Keratinocyte (primary cell): ENCODE results near the gene KLK3. TPM values are rescaled to one million over a fixed set of nuclear protein-coding genes. Genes with fewer than 3 reads are reported as not detected.

Experiments
- DNase-seq: peaks from one replicate; pipeline ENCODE4 v3.0.0-alpha.2; 2011; ENCODE audit warnings: low read depth, missing footprints, low spot score
- FAIRE-seq: peaks from 2 replicates; lab custom pipeline; 2011; peaks lifted over from hg19 to GRCh38; lab: Jason Lieb, UNC
- H2AFZ ChIP-seq: 2 replicates; pipeline ENCODE4 v1.6.0; 2012; ENCODE audit warnings: low read length, control low read depth, inconsistent platforms; ENCODE audit not compliant: control insufficient read depth
- H3K27ac ChIP-seq: 2 replicates; pipeline ENCODE4 v1.5.1; 2011; ENCODE audit warnings: low read length; ENCODE audit not compliant: control insufficient read depth, insufficient read depth
- H3K27me3 ChIP-seq: 3 replicates; pipeline ENCODE4 v1.6.0; 2011; ENCODE audit warnings: low read length; ENCODE audit not compliant: control insufficient read depth, insufficient read depth; ENCODE audit errors: extremely low read depth
- H3K36me3 ChIP-seq, 2 experiments: 2 replicates in 1 of 2; 3 replicates in 1 of 2; pipeline ENCODE4 v1.5.1; 2011; ENCODE audit warnings: low read length in 2 of 2, mild to moderate bottlenecking in 1 of 2; ENCODE audit not compliant: control insufficient read depth in 2 of 2, insufficient read depth in 2 of 2; ENCODE audit errors: extremely low read depth in 1 of 2
- H3K4me1 ChIP-seq: 3 replicates; pipeline ENCODE4 v1.5.1; 2011; ENCODE audit warnings: low read length; ENCODE audit not compliant: control insufficient read depth, insufficient read depth; ENCODE audit errors: extremely low read depth
- H3K4me2 ChIP-seq: 3 replicates; pipeline ENCODE4 v1.6.0; 2011; ENCODE audit warnings: low read depth, low read length; ENCODE audit not compliant: control insufficient read depth, insufficient read depth; ENCODE audit errors: extremely low read depth
- H3K4me3 ChIP-seq, 3 experiments: fragments of 200-600 bp in 1 of 3; sonication (generic) in 1 of 3; 2 replicates in 2 of 3; 3 replicates in 1 of 3; pipeline ENCODE4 v1.5.1; 2011 to 2016; ENCODE audit warnings: low read length in 3 of 3, mild to moderate bottlenecking in 3 of 3, control low read depth in 2 of 3, inconsistent platforms in 1 of 3, low read depth in 1 of 3, mixed read lengths in 1 of 3, mixed run types in 1 of 3, moderate library complexity in 1 of 3; ENCODE audit not compliant: control insufficient read depth in 2 of 3, insufficient read depth in 2 of 3; ENCODE audit errors: extremely low read depth in 1 of 3
- H3K79me2 ChIP-seq: 2 replicates; pipeline ENCODE4 v1.6.0; 2012; ENCODE audit warnings: low read length; ENCODE audit not compliant: control insufficient read depth, insufficient read depth
- H3K9ac ChIP-seq: 3 replicates; pipeline ENCODE4 v1.6.0; 2011; ENCODE audit warnings: low read length; ENCODE audit not compliant: control insufficient read depth, insufficient read depth; ENCODE audit errors: extremely low read depth
- H3K9me1 ChIP-seq: 3 replicates; pipeline ENCODE4 v1.6.0; 2011; ENCODE audit warnings: low read length; ENCODE audit not compliant: control insufficient read depth, insufficient read depth; ENCODE audit errors: extremely low read depth
- H3K9me3 ChIP-seq: 2 replicates; pipeline ENCODE4 v1.5.1; 2012; ENCODE audit warnings: low read depth, low read length; ENCODE audit not compliant: control insufficient read depth
- H4K20me1 ChIP-seq: 3 replicates; pipeline ENCODE4 v1.6.0; 2011; ENCODE audit warnings: low read length; ENCODE audit not compliant: control insufficient read depth, insufficient read depth; ENCODE audit errors: extremely low read depth
- EZH2 ChIP-seq: IDR thresholded peaks from one replicate; pipeline ENCODE4 v1.6.1; 2012; ENCODE audit warnings: inconsistent platforms, mild to moderate bottlenecking, low read length, moderate library complexity
- dilution Hi-C: fragments of 300-500 bp; cut with MboI; formaldehyde crosslinking; loops from one replicate; pipeline ENCODE4 v1.7.0; 2020; ENCODE audit warnings: low sequenced_read_pairs; ENCODE audit not compliant: extremely low pct_ligation_motif_present
- polyA plus RNA-seq, 5 experiments: library from polyadenylated mRNA; depleted of rRNA in 3 of 5; stranded (reverse) in 3 of 5; stranded (forward) in 1 of 5; unstranded in 1 of 5; fragments of >200 nt; gene quantifications; 1 replicate in 1 of 5; 2 replicates in 3 of 5; 3 replicates in 1 of 5; pipeline versions ENCODE4 v1.2.1 to v1.2.3, GENCODE V29; 2011 to 2012; ENCODE audit warnings: missing spikeins in 2 of 5, low read depth in 1 of 5, low replicate concordance in 1 of 5
- TF ChIP-seq, protein P1 (sequence below), 3 experiments: IDR thresholded peaks in 1 of 3; conservative IDR thresholded peaks in 1 of 3; optimal IDR thresholded peaks in 1 of 3; 2 replicates in 2 of 3; 3 replicates in 1 of 3; pipeline versions ENCODE3 to v1.5.1; 2011; ENCODE audit warnings: low read length in 3 of 3, mild to moderate bottlenecking in 3 of 3, moderate library complexity in 2 of 3, control low read depth in 1 of 3, inconsistent platforms in 1 of 3; ENCODE audit not compliant: insufficient read depth in 2 of 3; ENCODE audit errors: extremely low read depth in 1 of 3

Gene KLK3
- polyA plus RNA-seq, 1 donor (not counting 4 experiments of a cell fraction or from before 2014, with no cell fraction given), result not detected

DNA sequence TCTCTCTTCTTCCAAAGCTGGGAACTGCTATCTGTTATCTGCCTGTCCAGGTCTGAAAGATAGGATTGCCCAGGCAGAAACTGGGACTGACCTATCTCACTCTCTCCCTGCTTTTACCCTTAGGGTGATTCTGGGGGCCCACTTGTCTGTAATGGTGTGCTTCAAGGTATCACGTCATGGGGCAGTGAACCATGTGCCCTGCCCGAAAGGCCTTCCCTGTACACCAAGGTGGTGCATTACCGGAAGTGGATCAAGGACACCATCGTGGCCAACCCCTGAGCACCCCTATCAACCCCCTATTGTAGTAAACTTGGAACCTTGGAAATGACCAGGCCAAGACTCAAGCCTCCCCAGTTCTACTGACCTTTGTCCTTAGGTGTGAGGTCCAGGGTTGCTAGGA is 5.1 kb downstream of the KLK3 start:
- dilution Hi-C loops, result no loop called here
- Histone ChIP-seq H2AFZ (no peak overlapping the region), H3K9ac (no peak overlapping the region), H3K4me3 (no peak overlapping the region), H3K9me3 (peaks cover 2% of the 10 kb centered on the region), H3K9me1 (no peaks in the 10 kb centered on the region), H3K27ac (no peak overlapping the region), H3K4me2 (no peak overlapping the region), H3K27me3 (peaks cover 15% of the 10 kb centered on the region), H3K79me2 (no peaks in the 10 kb centered on the region), H4K20me1 (no peaks in the 10 kb centered on the region), H3K36me3 (no peaks in the 10 kb centered on the region), H3K4me1 (no peaks in the 10 kb centered on the region)
- FAIRE-seq, result no peak
- no peak for DNase-seq
- TF ChIP-seq EZH2, result no peak
- TF ChIP-seq, protein P1, sequence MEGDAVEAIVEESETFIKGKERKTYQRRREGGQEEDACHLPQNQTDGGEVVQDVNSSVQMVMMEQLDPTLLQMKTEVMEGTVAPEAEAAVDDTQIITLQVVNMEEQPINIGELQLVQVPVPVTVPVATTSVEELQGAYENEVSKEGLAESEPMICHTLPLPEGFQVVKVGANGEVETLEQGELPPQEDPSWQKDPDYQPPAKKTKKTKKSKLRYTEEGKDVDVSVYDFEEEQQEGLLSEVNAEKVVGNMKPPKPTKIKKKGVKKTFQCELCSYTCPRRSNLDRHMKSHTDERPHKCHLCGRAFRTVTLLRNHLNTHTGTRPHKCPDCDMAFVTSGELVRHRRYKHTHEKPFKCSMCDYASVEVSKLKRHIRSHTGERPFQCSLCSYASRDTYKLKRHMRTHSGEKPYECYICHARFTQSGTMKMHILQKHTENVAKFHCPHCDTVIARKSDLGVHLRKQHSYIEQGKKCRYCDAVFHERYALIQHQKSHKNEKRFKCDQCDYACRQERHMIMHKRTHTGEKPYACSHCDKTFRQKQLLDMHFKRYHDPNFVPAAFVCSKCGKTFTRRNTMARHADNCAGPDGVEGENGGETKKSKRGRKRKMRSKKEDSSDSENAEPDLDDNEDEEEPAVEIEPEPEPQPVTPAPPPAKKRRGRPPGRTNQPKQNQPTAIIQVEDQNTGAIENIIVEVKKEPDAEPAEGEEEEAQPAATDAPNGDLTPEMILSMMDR (optimal IDR thresholded peaks at IDR 0.05 in 1 of 3, IDR thresholded peaks at IDR 0.05 in 1 of 3, conservative IDR thresholded peaks at IDR 0.05 in 1 of 3; ENCODE audit: extremely low read depth in 1 of 3, insufficient read depth in 2 of 3, low read length in 3 of 3), result no peak

DNA sequence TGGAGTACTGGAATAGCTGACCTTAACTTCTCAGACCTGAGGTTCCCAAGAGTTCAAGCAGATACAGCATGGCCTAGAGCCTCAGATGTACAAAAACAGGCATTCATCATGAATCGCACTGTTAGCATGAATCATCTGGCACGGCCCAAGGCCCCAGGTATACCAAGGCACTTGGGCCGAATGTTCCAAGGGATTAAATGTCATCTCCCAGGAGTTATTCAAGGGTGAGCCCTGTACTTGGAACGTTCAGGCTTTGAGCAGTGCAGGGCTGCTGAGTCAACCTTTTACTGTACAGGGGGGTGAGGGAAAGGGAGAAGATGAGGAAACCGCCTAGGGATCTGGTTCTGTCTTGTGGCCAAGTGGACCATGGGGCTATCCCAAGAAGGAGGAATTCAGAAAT is 6.3 kb downstream of the KLK3 start:
- H3K27me3 ChIP-seq, result peaks cover 15% of the 10 kb centered on the region

More for the DNA sequence above, 6.3 kb downstream of the KLK3 start:
- H3K27ac ChIP-seq, result no peak overlapping the region
- no peaks in the 10 kb centered on the region for H3K79me2 ChIP-seq
- dilution Hi-C loops, result no loop called here
- no peak for TF ChIP-seq EZH2
- TF ChIP-seq, protein P1 (optimal IDR thresholded peaks at IDR 0.05 in 1 of 3, IDR thresholded peaks at IDR 0.05 in 1 of 3, conservative IDR thresholded peaks at IDR 0.05 in 1 of 3; ENCODE audit: extremely low read depth in 1 of 3, insufficient read depth in 2 of 3, low read length in 3 of 3), result no peak
- H3K9ac ChIP-seq, result no peak overlapping the region
- peaks cover 2% of the 10 kb centered on the region for H3K9me3 ChIP-seq
- H3K36me3 ChIP-seq, result no peaks in the 10 kb centered on the region
- DNase-seq (no peak), FAIRE-seq (no peak)
- no peak overlapping the region for H3K4me2 ChIP-seq
- no peaks in the 10 kb centered on the region for H3K9me1 ChIP-seq
- H3K4me3 ChIP-seq, result no peak overlapping the region
- no peak overlapping the region for H2AFZ ChIP-seq
- no peaks in the 10 kb centered on the region for H3K4me1 ChIP-seq
- no peaks in the 10 kb centered on the region for H4K20me1 ChIP-seq
